ENCODE data around the gene KRT32. TPM values are rescaled to one million over a fixed set of nuclear protein-coding genes. Genes with fewer than 3 reads are reported as not detected.

Gene KRT32
- total RNA-seq, 1 donor from 2014 or later: not detected

- H3K4me1 ChIP-seq (ENCODE audit: insufficient read depth, low read length): peaks cover 16% of the 10 kb centered on the region
- H3K4me2 ChIP-seq (ENCODE audit: low read length): peak overlapping the region; percentile 36
- Mint-ChIP-seq H3K27me3 (ENCODE audit: low read depth, unreplicated experiment) (peaks cover 18% of the 10 kb centered on the region), H3K4me3 (ENCODE audit: unreplicated experiment) (no peak overlapping the region), H3K36me3 (ENCODE audit: low read depth, unreplicated experiment) (peaks cover 2% of the 10 kb centered on the region), H3K4me1 (ENCODE audit: low read depth, unreplicated experiment) (peaks cover 6% of the 10 kb centered on the region), H3K27ac (ENCODE audit: unreplicated experiment) (peak overlapping the region; percentile 47), H3K9me3 (ENCODE audit: unreplicated experiment) (peaks cover 3% of the 10 kb centered on the region)
- H3K4me3 ChIP-seq (ENCODE audit: insufficient read depth, low read depth, low read length): no peak overlapping the region
- DNase-seq (ENCODE audit: low read depth): peak; percentile 42
- no peak for TF ChIP-seq EZH2 (IDR thresholded peaks at IDR 0.05; ENCODE audit: insufficient read depth, low read length)
- TF ChIP-seq, protein P1, sequence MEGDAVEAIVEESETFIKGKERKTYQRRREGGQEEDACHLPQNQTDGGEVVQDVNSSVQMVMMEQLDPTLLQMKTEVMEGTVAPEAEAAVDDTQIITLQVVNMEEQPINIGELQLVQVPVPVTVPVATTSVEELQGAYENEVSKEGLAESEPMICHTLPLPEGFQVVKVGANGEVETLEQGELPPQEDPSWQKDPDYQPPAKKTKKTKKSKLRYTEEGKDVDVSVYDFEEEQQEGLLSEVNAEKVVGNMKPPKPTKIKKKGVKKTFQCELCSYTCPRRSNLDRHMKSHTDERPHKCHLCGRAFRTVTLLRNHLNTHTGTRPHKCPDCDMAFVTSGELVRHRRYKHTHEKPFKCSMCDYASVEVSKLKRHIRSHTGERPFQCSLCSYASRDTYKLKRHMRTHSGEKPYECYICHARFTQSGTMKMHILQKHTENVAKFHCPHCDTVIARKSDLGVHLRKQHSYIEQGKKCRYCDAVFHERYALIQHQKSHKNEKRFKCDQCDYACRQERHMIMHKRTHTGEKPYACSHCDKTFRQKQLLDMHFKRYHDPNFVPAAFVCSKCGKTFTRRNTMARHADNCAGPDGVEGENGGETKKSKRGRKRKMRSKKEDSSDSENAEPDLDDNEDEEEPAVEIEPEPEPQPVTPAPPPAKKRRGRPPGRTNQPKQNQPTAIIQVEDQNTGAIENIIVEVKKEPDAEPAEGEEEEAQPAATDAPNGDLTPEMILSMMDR (IDR thresholded peaks at IDR 0.05; ENCODE audit: insufficient read depth, low read depth, low read length): no peak
- H2AFZ ChIP-seq (ENCODE audit: low read depth, low read length): peak overlapping the region; percentile 36
- H3K9me3 ChIP-seq (ENCODE audit: insufficient read depth, low read depth, low read length): no peaks in the 10 kb centered on the region
- H3K79me2 ChIP-seq (ENCODE audit: insufficient read depth, low read length): no peaks in the 10 kb centered on the region
- H3K9ac ChIP-seq (ENCODE audit: low read length): no peak overlapping the region
- no peaks in the 10 kb centered on the region for H4K20me1 ChIP-seq (ENCODE audit: insufficient read depth, low read length)
- H3K36me3 ChIP-seq (ENCODE audit: insufficient read depth, low read length): no peaks in the 10 kb centered on the region
- H3K27me3 ChIP-seq (ENCODE audit: insufficient read depth, low read length): no peaks in the 10 kb centered on the region
- no peak for FAIRE-seq
- no peak overlapping the region for H3K27ac ChIP-seq (ENCODE audit: low read depth, low read length)
These were observed 33.1 kb upstream of the KRT32 start for GRCh38 chr17:41500131-41500911.

GRCh38 chr17:41499714-41500113 lies 32.5 kb upstream of the KRT32 start:
- peaks cover 2% of the 10 kb centered on the region for H3K36me3 Mint-ChIP-seq (ENCODE audit: low read depth, unreplicated experiment)
- Histone ChIP-seq H3K4me3 (ENCODE audit: insufficient read depth, low read depth, low read length) (no peak overlapping the region), H3K4me2 (ENCODE audit: low read length) (peak overlapping the region; percentile 36), H3K27ac (ENCODE audit: low read depth, low read length) (no peak overlapping the region), H3K4me1 (ENCODE audit: insufficient read depth, low read length) (peaks cover 18% of the 10 kb centered on the region), H2AFZ (ENCODE audit: low read depth, low read length) (peak overlapping the region; percentile 36), H3K9me3 (ENCODE audit: insufficient read depth, low read depth, low read length) (no peaks in the 10 kb centered on the region), H4K20me1 (ENCODE audit: insufficient read depth, low read length) (no peaks in the 10 kb centered on the region), H3K27me3 (ENCODE audit: insufficient read depth, low read length) (no peaks in the 10 kb centered on the region), H3K79me2 (ENCODE audit: insufficient read depth, low read length) (no peaks in the 10 kb centered on the region), H3K9ac (ENCODE audit: low read length) (no peak overlapping the region), H3K36me3 (ENCODE audit: insufficient read depth, low read length) (no peaks in the 10 kb centered on the region)
- peaks cover 11% of the 10 kb centered on the region for H3K4me1 Mint-ChIP-seq (ENCODE audit: low read depth, unreplicated experiment)
- DNase-seq (ENCODE audit: low read depth): no peak
- no peak overlapping the region for H3K4me3 Mint-ChIP-seq (ENCODE audit: unreplicated experiment)
- H3K27me3 Mint-ChIP-seq (ENCODE audit: low read depth, unreplicated experiment): peaks cover 17% of the 10 kb centered on the region
- TF ChIP-seq EZH2 (IDR thresholded peaks at IDR 0.05; ENCODE audit: insufficient read depth, low read length): no peak
- TF ChIP-seq, protein P1 (IDR thresholded peaks at IDR 0.05; ENCODE audit: insufficient read depth, low read depth, low read length): no peak
- FAIRE-seq: no peak
- peaks cover 3% of the 10 kb centered on the region for H3K9me3 Mint-ChIP-seq (ENCODE audit: unreplicated experiment)
- H3K27ac Mint-ChIP-seq (ENCODE audit: unreplicated experiment): peak overlapping the region; percentile 47

GRCh38 chr17:41498276-41498675 lies 31.1 kb upstream of the KRT32 start:
- peaks cover 3% of the 10 kb centered on the region for H3K9me3 Mint-ChIP-seq (ENCODE audit: unreplicated experiment)
- FAIRE-seq: no peak

More at GRCh38 chr17:41498276-41498675, 31.1 kb upstream of the KRT32 start:
- Histone ChIP-seq H2AFZ (ENCODE audit: low read depth, low read length) (no peak overlapping the region), H3K4me1 (ENCODE audit: insufficient read depth, low read length) (peaks cover 24% of the 10 kb centered on the region), H3K4me2 (ENCODE audit: low read length) (no peak overlapping the region), H3K4me3 (ENCODE audit: insufficient read depth, low read depth, low read length) (no peak overlapping the region), H3K79me2 (ENCODE audit: insufficient read depth, low read length) (no peaks in the 10 kb centered on the region), H3K9ac (ENCODE audit: low read length) (no peak overlapping the region), H3K27me3 (ENCODE audit: insufficient read depth, low read length) (no peaks in the 10 kb centered on the region), H4K20me1 (ENCODE audit: insufficient read depth, low read length) (no peaks in the 10 kb centered on the region), H3K9me3 (ENCODE audit: insufficient read depth, low read depth, low read length) (no peaks in the 10 kb centered on the region), H3K27ac (ENCODE audit: low read depth, low read length) (no peak overlapping the region), H3K36me3 (ENCODE audit: insufficient read depth, low read length) (no peaks in the 10 kb centered on the region)
- no peak overlapping the region for H3K4me3 Mint-ChIP-seq (ENCODE audit: unreplicated experiment)
- no peak overlapping the region for H3K27ac Mint-ChIP-seq (ENCODE audit: unreplicated experiment)
- H3K36me3 Mint-ChIP-seq (ENCODE audit: low read depth, unreplicated experiment): peaks cover 2% of the 10 kb centered on the region
- no peak for DNase-seq (ENCODE audit: low read depth)
- H3K27me3 Mint-ChIP-seq (ENCODE audit: low read depth, unreplicated experiment): peaks cover 15% of the 10 kb centered on the region
- TF ChIP-seq, protein P1 (IDR thresholded peaks at IDR 0.05; ENCODE audit: insufficient read depth, low read depth, low read length): no peak
- TF ChIP-seq EZH2 (IDR thresholded peaks at IDR 0.05; ENCODE audit: insufficient read depth, low read length): no peak
- H3K4me1 Mint-ChIP-seq (ENCODE audit: low read depth, unreplicated experiment): peaks cover 19% of the 10 kb centered on the region

Measured in astrocyte (in vitro differentiated cells and primary cell).